ENCODE results near the gene BBS9. TPM values are rescaled to one million over a fixed set of nuclear protein-coding genes. Genes with fewer than 3 reads are reported as not detected.

BBS9 gene
- total RNA-seq, 2 experiments from 2014 or later: 6.0 to 7.7 TPM

DNA sequence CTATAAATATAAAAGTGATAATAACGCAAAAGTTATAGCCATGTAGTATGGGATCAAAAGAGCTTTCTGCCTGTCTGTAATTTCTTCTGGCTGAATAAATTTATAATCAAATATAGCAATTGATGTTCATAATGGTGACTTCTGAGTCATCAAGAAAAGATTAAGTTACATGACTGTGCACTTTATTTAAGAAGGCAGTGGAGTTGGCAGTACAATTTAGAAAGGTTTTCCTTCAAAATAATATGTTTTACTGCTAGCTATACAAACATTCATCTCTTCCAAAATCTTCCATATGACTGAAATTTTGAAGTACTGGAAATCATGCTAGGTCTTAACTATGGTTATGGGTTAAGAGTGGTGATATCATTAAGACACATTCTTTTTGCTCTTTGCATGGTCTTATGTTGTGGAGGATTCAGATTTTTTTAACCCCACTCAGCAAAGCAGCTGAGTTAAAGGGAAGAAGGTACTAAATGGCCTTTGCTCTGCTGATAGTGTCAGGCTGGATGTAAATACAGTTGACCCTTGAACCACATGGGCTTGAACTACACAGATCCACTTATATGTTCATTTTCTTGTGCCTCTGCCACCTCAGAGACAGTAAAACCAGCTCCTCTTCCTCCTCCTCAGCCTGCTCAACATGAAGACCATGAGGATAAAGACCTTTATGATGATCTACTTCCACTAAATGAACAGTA, 323.6 kb downstream of the BBS9 start:
- ATAC-seq: no peak
- no peak for DNase-seq
- POLR2A ChIA-PET: no interaction called here
- Mint-ChIP-seq H3K36me3 (ENCODE audit: low read depth) (no peaks in the 10 kb centered on the region), H3K4me1 (ENCODE audit: low read depth) (peaks cover 10% of the 10 kb centered on the region), H3K9me3 (no peaks in the 10 kb centered on the region), H3K27me3 (no peaks in the 10 kb centered on the region), H3K27ac (no peak overlapping the region), H3K4me3 (no peak overlapping the region)
- intact Hi-C loops (cut with micrococcal nuclease): no loop called here
- TF ChIP-seq, protein P1, sequence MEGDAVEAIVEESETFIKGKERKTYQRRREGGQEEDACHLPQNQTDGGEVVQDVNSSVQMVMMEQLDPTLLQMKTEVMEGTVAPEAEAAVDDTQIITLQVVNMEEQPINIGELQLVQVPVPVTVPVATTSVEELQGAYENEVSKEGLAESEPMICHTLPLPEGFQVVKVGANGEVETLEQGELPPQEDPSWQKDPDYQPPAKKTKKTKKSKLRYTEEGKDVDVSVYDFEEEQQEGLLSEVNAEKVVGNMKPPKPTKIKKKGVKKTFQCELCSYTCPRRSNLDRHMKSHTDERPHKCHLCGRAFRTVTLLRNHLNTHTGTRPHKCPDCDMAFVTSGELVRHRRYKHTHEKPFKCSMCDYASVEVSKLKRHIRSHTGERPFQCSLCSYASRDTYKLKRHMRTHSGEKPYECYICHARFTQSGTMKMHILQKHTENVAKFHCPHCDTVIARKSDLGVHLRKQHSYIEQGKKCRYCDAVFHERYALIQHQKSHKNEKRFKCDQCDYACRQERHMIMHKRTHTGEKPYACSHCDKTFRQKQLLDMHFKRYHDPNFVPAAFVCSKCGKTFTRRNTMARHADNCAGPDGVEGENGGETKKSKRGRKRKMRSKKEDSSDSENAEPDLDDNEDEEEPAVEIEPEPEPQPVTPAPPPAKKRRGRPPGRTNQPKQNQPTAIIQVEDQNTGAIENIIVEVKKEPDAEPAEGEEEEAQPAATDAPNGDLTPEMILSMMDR (IDR thresholded peaks at IDR 0.05): no peak
- CTCF ChIA-PET: interaction anchor here (1.0 kb wide), 1 partner anchor 9 kb away, joined by 3 read pairs; no protein-coding TSS in a partner anchor

DNA sequence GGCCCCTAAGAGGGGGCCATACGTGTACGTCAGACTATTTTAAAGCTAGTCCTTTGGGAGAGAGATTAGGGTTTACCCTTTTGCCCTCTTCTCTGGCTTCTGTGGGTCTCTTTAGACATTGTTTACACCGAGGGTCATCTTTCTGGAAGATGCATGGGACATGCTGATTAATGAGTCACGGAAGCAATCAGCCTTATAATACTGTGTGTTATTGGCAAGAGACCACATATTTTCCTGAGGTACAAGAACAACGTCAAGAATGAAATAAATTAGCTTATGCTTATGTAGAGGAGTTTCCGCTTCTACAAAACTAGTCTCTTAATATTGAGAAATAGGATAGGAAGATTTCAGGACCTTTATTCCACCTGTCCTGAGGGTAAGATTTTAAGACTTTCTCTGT, 327.7 kb downstream of the BBS9 start:
- H3K4me3 Mint-ChIP-seq: no peak overlapping the region
- ChIA-PET CTCF (no interaction called here), POLR2A (no interaction called here)
- no peaks in the 10 kb centered on the region for H3K27me3 Mint-ChIP-seq
- no peaks in the 10 kb centered on the region for H3K9me3 Mint-ChIP-seq
- no peak overlapping the region for H3K27ac Mint-ChIP-seq
- intact Hi-C loops (cut with micrococcal nuclease): no loop called here
- TF ChIP-seq, protein P1 (IDR thresholded peaks at IDR 0.05): no peak
- DNase-seq (no peak), ATAC-seq (no peak)
- no peaks in the 10 kb centered on the region for H3K36me3 Mint-ChIP-seq (ENCODE audit: low read depth)
- no peaks in the 10 kb centered on the region for H3K4me1 Mint-ChIP-seq (ENCODE audit: low read depth)

DNA sequence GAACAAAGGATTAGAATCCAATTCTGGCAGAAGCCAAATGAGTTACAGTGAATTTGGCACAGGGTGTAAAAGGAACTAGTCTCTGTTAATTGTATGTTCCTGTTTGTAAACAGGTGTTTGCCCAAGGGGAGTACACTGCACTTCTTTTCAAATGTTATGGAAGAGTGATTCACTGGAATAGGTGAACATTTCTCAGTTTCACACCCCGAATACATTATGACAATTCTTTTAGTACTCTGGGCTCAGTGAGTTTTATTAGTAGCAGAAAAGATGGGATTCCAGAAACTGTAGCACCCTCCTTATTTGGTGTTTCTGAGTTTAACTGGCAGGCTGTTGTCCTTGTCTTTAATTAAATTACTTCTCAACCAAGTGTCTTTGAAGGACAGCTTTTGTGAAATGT, 329.2 kb downstream of the BBS9 start:
- CTCF ChIA-PET: no interaction called here
- H3K4me1 Mint-ChIP-seq (ENCODE audit: low read depth): no peaks in the 10 kb centered on the region

DNA sequence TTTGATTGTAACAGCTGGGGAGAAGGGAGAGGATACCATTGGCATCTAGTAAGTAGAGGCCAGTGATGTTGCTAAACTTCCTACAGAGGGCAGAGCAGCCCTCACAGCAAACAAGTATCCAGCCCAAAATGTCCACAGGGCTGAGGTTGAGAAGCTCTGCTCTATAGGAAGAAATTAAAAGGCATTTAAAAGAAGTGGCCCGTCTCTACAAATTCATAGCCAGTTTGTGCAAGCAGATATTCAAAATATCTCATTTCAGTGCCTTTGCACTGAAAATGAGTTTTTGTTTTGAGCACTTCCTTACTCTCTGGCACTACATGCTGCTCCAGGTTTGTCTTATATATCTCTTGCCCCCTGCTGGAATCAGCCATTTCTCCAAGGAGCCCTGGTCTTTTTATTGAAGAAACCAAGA, 330.0 kb downstream of the BBS9 start:
- Mint-ChIP-seq H3K27ac (no peak overlapping the region), H3K4me1 (ENCODE audit: low read depth) (no peaks in the 10 kb centered on the region), H3K27me3 (no peaks in the 10 kb centered on the region), H3K36me3 (ENCODE audit: low read depth) (no peaks in the 10 kb centered on the region), H3K4me3 (no peak overlapping the region), H3K9me3 (no peaks in the 10 kb centered on the region)
- DNase-seq (no peak), ATAC-seq (no peak)
- TF ChIP-seq, protein P1 (IDR thresholded peaks at IDR 0.05): no peak
- ChIA-PET POLR2A (no interaction called here), CTCF (no interaction called here)
- intact Hi-C loops (cut with micrococcal nuclease): no loop called here

More for the DNA sequence above, 329.2 kb downstream of the BBS9 start:
- no peak overlapping the region for H3K27ac Mint-ChIP-seq
- no peaks in the 10 kb centered on the region for H3K36me3 Mint-ChIP-seq (ENCODE audit: low read depth)
- no peaks in the 10 kb centered on the region for H3K27me3 Mint-ChIP-seq
- intact Hi-C loops (cut with micrococcal nuclease): no loop called here
- POLR2A ChIA-PET: no interaction called here
- TF ChIP-seq, protein P1 (IDR thresholded peaks at IDR 0.05): no peak
- no peak overlapping the region for H3K4me3 Mint-ChIP-seq
- ATAC-seq (no peak), DNase-seq (no peak)
- H3K9me3 Mint-ChIP-seq: no peaks in the 10 kb centered on the region

DNA sequence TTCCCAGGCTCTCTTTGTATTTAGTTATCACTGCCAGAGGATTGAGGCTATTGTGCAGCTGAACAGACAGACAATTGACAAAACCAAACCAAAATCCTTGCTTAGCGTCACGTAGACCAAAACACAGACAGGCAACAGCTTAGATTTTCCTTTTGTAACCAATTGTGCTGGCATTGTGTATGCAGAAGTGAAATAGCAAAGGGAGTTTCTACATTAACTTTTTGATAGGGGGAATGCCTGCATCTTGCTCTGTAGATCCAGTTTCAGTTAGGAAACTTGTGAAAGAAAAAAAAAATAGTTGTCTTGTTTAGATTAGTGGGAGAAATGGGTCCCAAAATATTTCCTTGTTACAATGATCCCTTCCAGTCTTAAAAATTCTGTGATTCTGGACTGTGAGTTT, 333.8 kb downstream of the BBS9 start:
- CTCF ChIA-PET: interaction anchor here (0.9 kb wide), 1 partner anchor 471 kb away, joined by 3 read pairs; no protein-coding TSS in a partner anchor
- POLR2A ChIA-PET: no interaction called here
- Mint-ChIP-seq H3K27ac (no peak overlapping the region), H3K4me1 (ENCODE audit: low read depth) (no peaks in the 10 kb centered on the region), H3K4me3 (no peak overlapping the region), H3K27me3 (no peaks in the 10 kb centered on the region), H3K36me3 (ENCODE audit: low read depth) (peaks cover 3% of the 10 kb centered on the region), H3K9me3 (peaks cover 2% of the 10 kb centered on the region)
- no peak for DNase-seq
- no peak for ATAC-seq
- intact Hi-C loops (cut with micrococcal nuclease): no loop called here
- TF ChIP-seq, protein P1 (IDR thresholded peaks at IDR 0.05): no peak
